ENCODE measurements around the gene HECTD2.

DNA sequence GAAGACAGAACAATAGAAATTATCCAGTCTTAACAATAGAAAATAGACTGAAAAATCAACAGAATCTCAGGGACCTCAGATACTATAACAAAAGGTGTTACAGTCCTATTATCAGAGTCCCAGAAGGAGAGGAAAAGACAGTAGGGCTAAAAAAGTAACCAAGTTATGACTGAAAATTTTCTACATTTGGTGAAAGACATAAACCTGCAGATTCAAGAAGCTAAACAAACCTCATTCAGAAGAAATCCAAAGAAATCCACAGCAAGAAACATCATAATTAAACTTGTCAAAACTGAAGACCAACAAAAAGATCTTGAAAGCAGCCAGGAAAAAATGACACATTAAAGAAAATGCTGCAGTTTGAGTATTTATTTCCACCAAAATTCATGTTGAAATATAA is 41.9 kb downstream of the HECTD2 start:
- TF ChIP-seq, protein P1, sequence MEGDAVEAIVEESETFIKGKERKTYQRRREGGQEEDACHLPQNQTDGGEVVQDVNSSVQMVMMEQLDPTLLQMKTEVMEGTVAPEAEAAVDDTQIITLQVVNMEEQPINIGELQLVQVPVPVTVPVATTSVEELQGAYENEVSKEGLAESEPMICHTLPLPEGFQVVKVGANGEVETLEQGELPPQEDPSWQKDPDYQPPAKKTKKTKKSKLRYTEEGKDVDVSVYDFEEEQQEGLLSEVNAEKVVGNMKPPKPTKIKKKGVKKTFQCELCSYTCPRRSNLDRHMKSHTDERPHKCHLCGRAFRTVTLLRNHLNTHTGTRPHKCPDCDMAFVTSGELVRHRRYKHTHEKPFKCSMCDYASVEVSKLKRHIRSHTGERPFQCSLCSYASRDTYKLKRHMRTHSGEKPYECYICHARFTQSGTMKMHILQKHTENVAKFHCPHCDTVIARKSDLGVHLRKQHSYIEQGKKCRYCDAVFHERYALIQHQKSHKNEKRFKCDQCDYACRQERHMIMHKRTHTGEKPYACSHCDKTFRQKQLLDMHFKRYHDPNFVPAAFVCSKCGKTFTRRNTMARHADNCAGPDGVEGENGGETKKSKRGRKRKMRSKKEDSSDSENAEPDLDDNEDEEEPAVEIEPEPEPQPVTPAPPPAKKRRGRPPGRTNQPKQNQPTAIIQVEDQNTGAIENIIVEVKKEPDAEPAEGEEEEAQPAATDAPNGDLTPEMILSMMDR (IDR thresholded peaks at IDR 0.05; ENCODE audit: insufficient read depth, low read length) = no peak
- TF ChIP-seq, protein P2, sequence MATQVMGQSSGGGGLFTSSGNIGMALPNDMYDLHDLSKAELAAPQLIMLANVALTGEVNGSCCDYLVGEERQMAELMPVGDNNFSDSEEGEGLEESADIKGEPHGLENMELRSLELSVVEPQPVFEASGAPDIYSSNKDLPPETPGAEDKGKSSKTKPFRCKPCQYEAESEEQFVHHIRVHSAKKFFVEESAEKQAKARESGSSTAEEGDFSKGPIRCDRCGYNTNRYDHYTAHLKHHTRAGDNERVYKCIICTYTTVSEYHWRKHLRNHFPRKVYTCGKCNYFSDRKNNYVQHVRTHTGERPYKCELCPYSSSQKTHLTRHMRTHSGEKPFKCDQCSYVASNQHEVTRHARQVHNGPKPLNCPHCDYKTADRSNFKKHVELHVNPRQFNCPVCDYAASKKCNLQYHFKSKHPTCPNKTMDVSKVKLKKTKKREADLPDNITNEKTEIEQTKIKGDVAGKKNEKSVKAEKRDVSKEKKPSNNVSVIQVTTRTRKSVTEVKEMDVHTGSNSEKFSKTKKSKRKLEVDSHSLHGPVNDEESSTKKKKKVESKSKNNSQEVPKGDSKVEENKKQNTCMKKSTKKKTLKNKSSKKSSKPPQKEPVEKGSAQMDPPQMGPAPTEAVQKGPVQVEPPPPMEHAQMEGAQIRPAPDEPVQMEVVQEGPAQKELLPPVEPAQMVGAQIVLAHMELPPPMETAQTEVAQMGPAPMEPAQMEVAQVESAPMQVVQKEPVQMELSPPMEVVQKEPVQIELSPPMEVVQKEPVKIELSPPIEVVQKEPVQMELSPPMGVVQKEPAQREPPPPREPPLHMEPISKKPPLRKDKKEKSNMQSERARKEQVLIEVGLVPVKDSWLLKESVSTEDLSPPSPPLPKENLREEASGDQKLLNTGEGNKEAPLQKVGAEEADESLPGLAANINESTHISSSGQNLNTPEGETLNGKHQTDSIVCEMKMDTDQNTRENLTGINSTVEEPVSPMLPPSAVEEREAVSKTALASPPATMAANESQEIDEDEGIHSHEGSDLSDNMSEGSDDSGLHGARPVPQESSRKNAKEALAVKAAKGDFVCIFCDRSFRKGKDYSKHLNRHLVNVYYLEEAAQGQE (IDR thresholded peaks at IDR 0.05; ENCODE audit: insufficient replicate concordance, low read depth) = no peak
- TF ChIP-seq POLR2AphosphoS5 (IDR thresholded peaks at IDR 0.05; ENCODE audit: low read depth) (no peak), GABPA (IDR thresholded peaks at IDR 0.05; ENCODE audit: low read depth) (no peak), SPI1 (IDR thresholded peaks at IDR 0.05; ENCODE audit: borderline replicate concordance, low read depth) (no peak)

Data from HL-60 (cell line).